KMS-11 (cell line): ENCODE results near the gene G6PC3.

ENCODE experiments used
- H2AFZ ChIP-seq: fragments of 200-600 bp; sonication (generic); 2 replicates; pipeline ENCODE4 v1.6.1; 2016; ENCODE audit warnings: antibody characterized with exemption, mixed run types, low read depth
- H3K27ac ChIP-seq: fragments of 200-600 bp; sonication (generic); 2 replicates; pipeline ENCODE4 v1.6.1; 2016; ENCODE audit warnings: mild to moderate bottlenecking, mixed run types
- H3K27me3 ChIP-seq: fragments of 200-600 bp; sonication (generic); 2 replicates; pipeline ENCODE4 v1.6.1; 2017; ENCODE audit warnings: mild to moderate bottlenecking, low read depth, mixed run types, moderate library complexity; ENCODE audit not compliant: insufficient read depth
- H3K36me3 ChIP-seq: fragments of 200-600 bp; sonication (generic); 2 replicates; pipeline ENCODE4 v1.6.1; 2017; ENCODE audit warnings: mild to moderate bottlenecking, mixed run types; ENCODE audit not compliant: insufficient read depth
- H3K4me1 ChIP-seq: fragments of 200-600 bp; sonication (generic); 2 replicates; pipeline ENCODE4 v1.6.1; 2016; ENCODE audit warnings: mild to moderate bottlenecking, low read depth, mixed run types; ENCODE audit not compliant: poor library complexity, severe bottlenecking
- H3K4me2 ChIP-seq: fragments of 200-600 bp; sonication (generic); 2 replicates; pipeline ENCODE4 v1.7.0; 2016; ENCODE audit warnings: mild to moderate bottlenecking, mixed run types
- H3K4me3 ChIP-seq: fragments of 200-600 bp; sonication (generic); IDR thresholded peaks from 2 replicates; pipeline ENCODE4 v1.6.1; 2017; ENCODE audit warnings: low read depth, low read length, mixed read lengths; ENCODE audit not compliant: insufficient read depth
- H3K79me2 ChIP-seq: fragments of 200-600 bp; sonication (generic); 2 replicates; pipeline ENCODE4 v1.6.1; 2016; ENCODE audit warnings: low read depth, mixed run types; ENCODE audit not compliant: insufficient read depth
- H3K9ac ChIP-seq: fragments of 200-600 bp; sonication (generic); 2 replicates; pipeline ENCODE4 v1.6.1; 2016; ENCODE audit warnings: mild to moderate bottlenecking, mixed run types
- H4K20me1 ChIP-seq: fragments of 200-600 bp; sonication (generic); 2 replicates; pipeline ENCODE4 v1.6.1; 2016; ENCODE audit warnings: mild to moderate bottlenecking, mixed run types; ENCODE audit not compliant: insufficient read depth
- CTCF ChIP-seq: fragments of 200-600 bp; sonication (generic); conservative IDR thresholded peaks from 2 replicates; pipeline ENCODE4 v1.6.1; 2017; ENCODE audit warnings: low read depth, mild to moderate bottlenecking, antibody characterized with exemption, low read length, moderate library complexity, mixed read lengths

G6PC3 gene

GRCh38 chr17:44082256-44082927, 11.9 kb downstream of the G6PC3 start:
- Histone ChIP-seq H3K27me3 (no peaks in the 10 kb centered on the region), H3K4me1 (no peaks in the 10 kb centered on the region), H3K4me2 (no peak overlapping the region), H3K9ac (no peak overlapping the region), H2AFZ (no peak overlapping the region), H3K36me3 (no peaks in the 10 kb centered on the region), H3K27ac (no peak overlapping the region), H4K20me1 (no peaks in the 10 kb centered on the region), H3K4me3 (no peak overlapping the region), H3K79me2 (no peaks in the 10 kb centered on the region; the same call in 1 of the 2 replicates)
- TF ChIP-seq CTCF = no peak

GRCh38 chr17:44083250-44083849, 12.8 kb downstream of the G6PC3 start:
- TF ChIP-seq CTCF = no peak
- H3K9ac ChIP-seq = no peak overlapping the region
- no peaks in the 10 kb centered on the region for H3K4me1 ChIP-seq
- H3K4me2 ChIP-seq = no peak overlapping the region
- no peaks in the 10 kb centered on the region for H4K20me1 ChIP-seq
- H2AFZ ChIP-seq = no peak overlapping the region
- H3K4me3 ChIP-seq = no peak overlapping the region
- H3K27ac ChIP-seq = no peak overlapping the region
- H3K36me3 ChIP-seq = no peaks in the 10 kb centered on the region
- no peaks in the 10 kb centered on the region for H3K27me3 ChIP-seq
- H3K79me2 ChIP-seq = no peaks in the 10 kb centered on the region; the same call in 1 of the 2 replicates

- no peaks in the 10 kb centered on the region for H4K20me1 ChIP-seq
- no peaks in the 10 kb centered on the region for H3K36me3 ChIP-seq
- H3K79me2 ChIP-seq = no peaks in the 10 kb centered on the region; the same call in 1 of the 2 replicates
Measured at GRCh38 chr17:44084131-44084538, 13.6 kb downstream of the G6PC3 start.

GRCh38 chr17:44084921-44085320, 14.4 kb downstream of the G6PC3 start:
- H3K4me3 ChIP-seq = no peak overlapping the region
- no peak overlapping the region for H3K9ac ChIP-seq
- no peaks in the 10 kb centered on the region; the same call in 1 of the 2 replicates for H3K79me2 ChIP-seq
- no peak overlapping the region for H3K27ac ChIP-seq
- H3K27me3 ChIP-seq = no peaks in the 10 kb centered on the region
- no peak for TF ChIP-seq CTCF
- no peak overlapping the region for H3K4me2 ChIP-seq
- no peaks in the 10 kb centered on the region for H4K20me1 ChIP-seq
- H3K4me1 ChIP-seq = no peaks in the 10 kb centered on the region
- H2AFZ ChIP-seq = no peak overlapping the region
- no peaks in the 10 kb centered on the region for H3K36me3 ChIP-seq

More at GRCh38 chr17:44084131-44084538, 13.6 kb downstream of the G6PC3 start:
- Histone ChIP-seq H3K27ac (no peak overlapping the region), H3K27me3 (no peaks in the 10 kb centered on the region), H3K4me3 (no peak overlapping the region), H2AFZ (no peak overlapping the region), H3K4me1 (no peaks in the 10 kb centered on the region), H3K4me2 (no peak overlapping the region), H3K9ac (no peak overlapping the region)
- peak; percentile 70 for TF ChIP-seq CTCF
